Thoracic aorta (tissue), 2 donors: ENCODE results near the gene SCN4B. TPM values are rescaled to one million over a fixed set of nuclear protein-coding genes. Genes with fewer than 3 reads are reported as not detected.

Experiments used
- ATAC-seq: fragments of 150-250 bp; one replicate; pipeline ENCODE4 v1.8.0; 2017; ENCODE audit warnings: low read depth; ENCODE audit not compliant: insufficient number of reproducible peaks, low FRiP score
- DNase-seq: peaks from one replicate; pipeline ENCODE4 v3.0.0-alpha.2; 2020; ENCODE audit warnings: low spot score
- H3K27ac ChIP-seq, 2 donors: fragments of 200-600 bp; sonication (generic); 1 replicate in 1 of 2; 2 replicates in 1 of 2; pipeline ENCODE4 v1.5.1; 2016; ENCODE audit warnings: mild to moderate bottlenecking in 2 of 2, moderate library complexity in 2 of 2
- H3K27me3 ChIP-seq: fragments of 200-600 bp; sonication (generic); replicated peaks from 2 replicates; pipeline ENCODE4 v1.6.0; 2016; ENCODE audit warnings: mild to moderate bottlenecking; ENCODE audit not compliant: insufficient read depth
- H3K36me3 ChIP-seq: fragments of 200-600 bp; sonication (generic); one replicate; pipeline ENCODE4 v1.5.1; 2016
- H3K4me1 ChIP-seq, 2 donors: fragments of 200-600 bp; sonication (generic); 1 replicate in 1 of 2; 2 replicates in 1 of 2; pipeline versions ENCODE4 v1.5.1 to v1.6.0; 2016; ENCODE audit warnings: low read depth in 2 of 2, mild to moderate bottlenecking in 1 of 2; ENCODE audit not compliant: control insufficient read depth in 1 of 2
- H3K4me3 ChIP-seq: fragments of 200-600 bp; sonication (generic); 2 replicates; pipeline ENCODE4 v1.5.1; 2016; ENCODE audit warnings: mild to moderate bottlenecking
- H3K9me3 ChIP-seq: fragments of 200-600 bp; sonication (generic); 2 replicates; pipeline ENCODE4 v1.5.1; 2016
- CTCF ChIP-seq: fragments of 200-600 bp; sonication (generic); IDR thresholded peaks from one replicate; pipeline ENCODE4 v1.5.1; 2019; ENCODE audit warnings: antibody characterized with exemption
- total RNA-seq, 2 donors: library from RNA; depleted of rRNA; stranded (reverse); fragments of >200 nt; gene quantifications; one replicate each; pipeline versions ENCODE4 v1.1.0 to v1.2.3, GENCODE V29; 2016

SCN4B gene
- total RNA-seq, 2 donors from 2014 or later: 2.0 to 2.4 TPM

GRCh38 chr11:118111019-118111743, 41.4 kb downstream of the SCN4B start:
- Histone ChIP-seq H3K9me3 (no peaks in the 10 kb centered on the region), H3K27ac (no peak overlapping the region), H3K36me3 (no peaks in the 10 kb centered on the region), H3K4me3 (no peak overlapping the region), H3K27me3 (no peaks in the 10 kb centered on the region), H3K4me1 (no peaks in the 10 kb centered on the region)
- no peak for TF ChIP-seq CTCF
- DNase-seq (no peak), ATAC-seq (no peak)

GRCh38 chr11:118109231-118109630, 43.4 kb downstream of the SCN4B start:
- DNase-seq: no peak
- Histone ChIP-seq H3K27ac (no peak overlapping the region), H3K9me3 (no peaks in the 10 kb centered on the region), H3K36me3 (no peaks in the 10 kb centered on the region), H3K4me1 (no peaks in the 10 kb centered on the region), H3K4me3 (no peak overlapping the region), H3K27me3 (no peaks in the 10 kb centered on the region)
- no peak for TF ChIP-seq CTCF
- ATAC-seq: no peak

- no peak for ATAC-seq
- TF ChIP-seq CTCF: no peak
These were observed 44.1 kb downstream of the SCN4B start for GRCh38 chr11:118108513-118108912.

GRCh38 chr11:118106789-118107335, 45.8 kb downstream of the SCN4B start:
- no peak for ATAC-seq
- DNase-seq: no peak
- Histone ChIP-seq H3K27me3 (no peaks in the 10 kb centered on the region), H3K27ac (no peak overlapping the region), H3K36me3 (no peaks in the 10 kb centered on the region), H3K4me3 (no peak overlapping the region), H3K9me3 (no peaks in the 10 kb centered on the region), H3K4me1 (no peaks in the 10 kb centered on the region)
- TF ChIP-seq CTCF: no peak

More at GRCh38 chr11:118108513-118108912, 44.1 kb downstream of the SCN4B start:
- DNase-seq: no peak
- no peaks in the 10 kb centered on the region for H3K4me1 ChIP-seq
- no peaks in the 10 kb centered on the region for H3K36me3 ChIP-seq
- no peaks in the 10 kb centered on the region for H3K27me3 ChIP-seq
- H3K27ac ChIP-seq: no peak overlapping the region
- H3K9me3 ChIP-seq: no peaks in the 10 kb centered on the region
- H3K4me3 ChIP-seq: no peak overlapping the region

- Histone ChIP-seq H3K36me3 (no peaks in the 10 kb centered on the region), H3K4me1 (no peaks in the 10 kb centered on the region), H3K9me3 (no peaks in the 10 kb centered on the region), H3K27ac (no peak overlapping the region), H3K4me3 (no peak overlapping the region), H3K27me3 (no peaks in the 10 kb centered on the region)
- ATAC-seq (no peak), DNase-seq (no peak)
- no peak for TF ChIP-seq CTCF
These were observed 46.8 kb downstream of the SCN4B start for GRCh38 chr11:118105657-118106305.
